WERI-Rb-1 (cell line): ENCODE measurements around the gene ADCY2.

Experiments
- DNase-seq: peaks from one replicate; pipeline ENCODE4 v3.0.0-alpha.2; 2020
- H3K27ac ChIP-seq: fragments of 250-450 bp; sonication (Bioruptor Pico); 2 replicates; pipeline ENCODE4 v1.5.1; 2020; ENCODE audit warnings: mild to moderate bottlenecking, moderate library complexity
- H3K27me3 ChIP-seq: fragments of 250-450 bp; sonication (Bioruptor Pico); 2 replicates; pipeline ENCODE4 v1.5.1; 2021; ENCODE audit warnings: mild to moderate bottlenecking, low read depth, moderate library complexity; ENCODE audit not compliant: insufficient read depth, severe bottlenecking
- H3K36me3 ChIP-seq: fragments of 250-450 bp; sonication (Bioruptor Pico); 2 replicates; pipeline ENCODE4 v1.5.1; 2020; ENCODE audit warnings: mild to moderate bottlenecking, moderate library complexity
- H3K4me3 ChIP-seq: 2 replicates; pipeline ENCODE4 v1.5.1; 2011; ENCODE audit warnings: low read depth, mild to moderate bottlenecking, control low read depth, low read length
- H3K9me3 ChIP-seq: fragments of 250-450 bp; sonication (Bioruptor Pico); 2 replicates; pipeline ENCODE4 v1.5.1; 2021; ENCODE audit warnings: mild to moderate bottlenecking, moderate library complexity; ENCODE audit not compliant: severe bottlenecking
- TF ChIP-seq, protein P1 (sequence below): IDR thresholded peaks from 2 replicates; pipeline ENCODE4 v1.5.1; 2011; ENCODE audit warnings: low read depth, mild to moderate bottlenecking, control low read depth, inconsistent platforms, low read length

Gene ADCY2

DNA sequence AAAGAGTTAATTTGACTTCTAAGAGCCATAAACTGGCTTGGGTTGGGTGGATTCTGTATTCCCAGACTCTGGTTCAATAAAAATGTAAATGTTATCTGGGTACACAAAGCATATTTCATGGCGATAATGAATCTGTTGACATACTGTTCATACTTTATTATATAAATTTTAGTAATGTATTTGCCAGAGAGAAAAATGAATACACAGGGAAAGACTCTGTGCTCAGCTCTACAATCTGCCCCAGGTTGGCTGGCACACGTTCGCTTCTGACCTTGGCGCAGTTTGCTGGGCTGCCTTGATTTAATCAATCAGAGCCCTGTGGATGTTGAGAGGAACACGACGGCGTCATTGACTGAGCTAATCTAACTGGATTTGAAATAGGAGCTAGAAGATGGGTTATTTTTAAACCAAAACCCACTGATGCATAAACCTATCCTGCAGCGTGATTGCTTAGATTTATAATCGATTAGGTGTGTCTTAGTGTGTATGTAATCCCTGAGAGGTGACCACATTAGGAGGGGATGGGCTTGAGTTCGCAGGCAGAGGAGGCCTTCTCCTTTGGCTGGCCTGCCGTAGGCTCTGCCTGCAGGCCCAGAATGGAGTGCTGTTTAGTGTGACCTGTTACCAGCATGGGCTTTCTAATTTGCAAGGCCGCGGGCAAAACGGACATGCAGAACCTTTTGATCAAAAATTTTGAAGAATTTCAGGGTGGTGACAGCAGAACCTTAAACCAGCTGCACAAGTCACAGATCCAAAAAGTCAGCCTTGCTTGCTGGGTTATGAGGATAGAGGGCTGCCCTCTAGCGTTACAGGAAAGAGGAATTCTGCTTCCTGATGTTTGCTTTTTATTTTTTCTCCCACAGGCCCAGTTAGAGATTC is 3.9 kb upstream of the ADCY2 start:
- no peaks in the 10 kb centered on the region for H3K36me3 ChIP-seq
- H3K27ac ChIP-seq: peak overlapping the region; percentile 87
- TF ChIP-seq, protein P1, sequence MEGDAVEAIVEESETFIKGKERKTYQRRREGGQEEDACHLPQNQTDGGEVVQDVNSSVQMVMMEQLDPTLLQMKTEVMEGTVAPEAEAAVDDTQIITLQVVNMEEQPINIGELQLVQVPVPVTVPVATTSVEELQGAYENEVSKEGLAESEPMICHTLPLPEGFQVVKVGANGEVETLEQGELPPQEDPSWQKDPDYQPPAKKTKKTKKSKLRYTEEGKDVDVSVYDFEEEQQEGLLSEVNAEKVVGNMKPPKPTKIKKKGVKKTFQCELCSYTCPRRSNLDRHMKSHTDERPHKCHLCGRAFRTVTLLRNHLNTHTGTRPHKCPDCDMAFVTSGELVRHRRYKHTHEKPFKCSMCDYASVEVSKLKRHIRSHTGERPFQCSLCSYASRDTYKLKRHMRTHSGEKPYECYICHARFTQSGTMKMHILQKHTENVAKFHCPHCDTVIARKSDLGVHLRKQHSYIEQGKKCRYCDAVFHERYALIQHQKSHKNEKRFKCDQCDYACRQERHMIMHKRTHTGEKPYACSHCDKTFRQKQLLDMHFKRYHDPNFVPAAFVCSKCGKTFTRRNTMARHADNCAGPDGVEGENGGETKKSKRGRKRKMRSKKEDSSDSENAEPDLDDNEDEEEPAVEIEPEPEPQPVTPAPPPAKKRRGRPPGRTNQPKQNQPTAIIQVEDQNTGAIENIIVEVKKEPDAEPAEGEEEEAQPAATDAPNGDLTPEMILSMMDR: peak; percentile 86
- H3K27me3 ChIP-seq: no peaks in the 10 kb centered on the region
- DNase-seq: peak; percentile 93
- peak overlapping the region; percentile 38 for H3K4me3 ChIP-seq
- no peaks in the 10 kb centered on the region for H3K9me3 ChIP-seq

DNA sequence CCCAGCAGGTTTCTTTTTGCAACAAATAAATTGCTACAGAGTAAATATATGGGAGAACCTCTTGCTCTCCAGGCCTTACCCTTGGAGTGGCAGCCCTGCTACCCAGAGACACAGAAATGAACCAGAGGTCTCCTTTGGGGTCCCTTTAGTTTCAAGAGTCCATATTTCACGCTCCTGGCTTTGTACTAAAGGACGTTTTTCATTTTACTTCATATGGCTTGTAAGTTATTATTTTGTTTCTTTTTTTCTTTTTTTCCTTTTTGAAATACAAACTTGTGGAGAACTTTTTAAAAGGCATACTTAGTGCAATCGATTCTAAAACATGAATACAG is 3.3 kb upstream of the ADCY2 start:
- no peaks in the 10 kb centered on the region for H3K36me3 ChIP-seq
- H3K27me3 ChIP-seq: no peaks in the 10 kb centered on the region
- H3K9me3 ChIP-seq: no peaks in the 10 kb centered on the region
- DNase-seq: no peak
- TF ChIP-seq, protein P1: no peak
- peak overlapping the region; percentile 87 for H3K27ac ChIP-seq
- H3K4me3 ChIP-seq: peak overlapping the region; percentile 38

DNA sequence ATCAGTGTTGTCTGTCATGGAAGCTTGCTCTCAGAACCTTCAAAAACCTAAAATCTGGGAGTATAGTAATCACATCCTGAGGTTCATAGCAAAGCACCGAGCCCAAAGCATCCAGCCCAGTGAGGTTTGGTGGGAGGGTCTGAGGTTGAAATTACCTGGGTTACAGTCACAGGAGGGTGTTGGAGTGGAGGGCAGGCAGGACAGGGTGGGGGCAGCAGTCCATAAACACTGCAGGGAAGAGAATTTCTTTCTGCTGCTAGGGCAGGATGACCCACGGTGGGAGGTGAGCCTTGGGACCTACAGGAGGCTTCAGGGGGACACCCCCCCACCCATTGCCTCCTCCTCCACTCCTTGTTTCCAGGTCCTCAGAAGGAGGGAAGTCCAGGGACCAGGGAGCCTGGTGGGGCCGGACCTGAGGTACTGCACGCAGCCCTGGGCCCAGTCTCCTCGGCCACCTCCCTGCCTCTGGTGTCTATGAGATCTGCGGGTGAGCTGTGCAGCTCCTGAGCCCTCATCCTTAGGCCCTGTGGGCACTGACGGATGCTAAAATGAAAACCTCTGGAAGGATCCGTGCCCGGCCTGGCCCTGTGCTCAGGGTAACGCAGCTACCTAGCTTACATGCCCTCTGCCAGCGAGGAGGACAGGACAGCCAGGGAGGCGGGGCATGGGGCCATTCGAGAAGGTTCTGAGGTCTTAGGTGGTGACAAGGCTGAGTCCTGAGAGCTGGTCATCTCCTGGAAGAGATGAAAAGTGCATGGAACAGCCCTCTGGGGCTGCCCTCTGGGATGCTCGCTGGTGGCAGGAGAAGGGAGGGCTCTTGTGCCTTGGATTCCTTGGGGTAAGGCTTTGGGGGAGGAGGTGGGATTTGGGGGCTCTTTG is 1.8 kb upstream of the ADCY2 start:
- TF ChIP-seq, protein P1: no peak

DNA sequence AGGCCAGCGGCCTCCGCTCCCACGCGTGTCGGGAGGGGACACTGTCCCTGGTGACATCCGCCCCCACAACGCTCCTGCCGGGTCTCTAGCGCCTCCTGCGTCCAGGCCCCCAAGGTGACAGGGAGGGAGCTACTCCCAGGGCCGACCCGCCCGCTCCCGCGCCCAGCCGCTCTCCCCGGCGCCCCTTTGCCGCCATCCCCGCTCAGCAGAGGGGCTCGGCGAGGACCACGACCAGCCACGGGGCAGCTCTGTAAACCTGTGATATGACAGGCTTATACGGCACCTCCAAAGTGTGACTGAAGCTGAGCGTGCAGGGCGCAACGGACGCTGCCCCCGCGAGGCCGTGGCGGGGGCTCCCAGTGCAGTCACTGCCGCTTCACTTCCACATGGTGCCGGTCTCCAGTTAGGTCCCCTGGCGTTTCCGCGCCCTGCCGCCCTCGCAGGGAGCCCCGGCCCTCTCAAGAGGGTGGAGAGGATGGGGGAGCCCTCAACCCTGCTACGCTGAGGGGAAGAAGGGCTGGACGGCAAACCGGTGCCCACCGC is 978 bp upstream of the ADCY2 start:
- Histone ChIP-seq H3K9me3 (no peaks in the 10 kb centered on the region), H3K27me3 (no peaks in the 10 kb centered on the region), H3K4me3 (peak overlapping the region; percentile 64), H3K27ac (peak overlapping the region; percentile 87), H3K36me3 (no peaks in the 10 kb centered on the region)
- TF ChIP-seq, protein P1: peak; percentile 74
- DNase-seq: peak; percentile 88

More for the DNA sequence above, 1.8 kb upstream of the ADCY2 start:
- H3K36me3 ChIP-seq: no peaks in the 10 kb centered on the region
- no peaks in the 10 kb centered on the region for H3K27me3 ChIP-seq
- DNase-seq: peak; percentile 43
- H3K4me3 ChIP-seq: peak overlapping the region; percentile 64
- H3K9me3 ChIP-seq: no peaks in the 10 kb centered on the region
- H3K27ac ChIP-seq: peak overlapping the region; percentile 87

DNA sequence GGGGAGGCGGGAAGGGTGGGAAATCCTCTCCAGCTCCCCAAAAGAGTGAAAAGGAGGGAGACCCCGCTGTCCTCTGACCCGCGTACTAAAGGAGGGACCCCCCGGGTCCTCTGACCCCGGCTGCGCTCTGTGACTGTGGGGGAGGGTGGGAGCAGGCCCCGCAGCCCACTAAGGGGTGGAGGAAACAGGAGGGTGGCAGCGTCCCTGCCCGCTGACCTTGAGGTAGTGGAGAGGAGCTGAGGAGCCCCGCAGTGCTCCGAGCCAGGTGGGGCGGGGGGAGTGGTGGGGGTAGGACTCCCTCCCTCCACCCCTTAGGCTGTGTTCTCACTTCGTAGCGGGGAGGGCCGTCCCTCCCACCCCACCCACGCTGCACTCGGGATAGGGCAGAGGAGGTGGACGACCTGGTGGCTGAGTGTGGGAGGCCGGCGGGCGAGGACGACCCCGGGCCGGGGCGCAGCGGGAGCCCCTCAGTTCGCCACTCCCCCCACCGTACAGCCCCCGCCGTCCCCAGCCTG is 449 bp upstream of the ADCY2 start:
- Histone ChIP-seq H3K4me3 (peak overlapping the region; percentile 64), H3K27ac (peak overlapping the region; percentile 87), H3K36me3 (no peaks in the 10 kb centered on the region), H3K27me3 (no peaks in the 10 kb centered on the region), H3K9me3 (no peaks in the 10 kb centered on the region)
- TF ChIP-seq, protein P1: no peak
- DNase-seq: peak; percentile 87
